GM13976 (cell line): ENCODE measurements around the gene ATP13A2.

ENCODE experiments used
- DNase-seq: peaks from one replicate; pipeline ENCODE4 v3.0.0; 2012; ENCODE audit warnings: low spot score
- in situ Hi-C: fragments of 300-500 bp; cut with MboI; formaldehyde crosslinking; loops from one replicate; pipeline ENCODE4 v1.12.0; 2022; ENCODE audit warnings: low sequenced_read_pairs, mixed read lengths, inconsistent platforms; ENCODE audit not compliant: unreplicated experiment
- TF ChIP-seq, protein P1 (sequence below): IDR thresholded peaks from 2 replicates; pipeline ENCODE4 v1.5.1; 2012; ENCODE audit warnings: borderline replicate concordance, mild to moderate bottlenecking; ENCODE audit not compliant: insufficient read depth; ENCODE audit errors: extremely low read depth, missing control alignments, control extremely low read depth

Gene ATP13A2

DNA sequence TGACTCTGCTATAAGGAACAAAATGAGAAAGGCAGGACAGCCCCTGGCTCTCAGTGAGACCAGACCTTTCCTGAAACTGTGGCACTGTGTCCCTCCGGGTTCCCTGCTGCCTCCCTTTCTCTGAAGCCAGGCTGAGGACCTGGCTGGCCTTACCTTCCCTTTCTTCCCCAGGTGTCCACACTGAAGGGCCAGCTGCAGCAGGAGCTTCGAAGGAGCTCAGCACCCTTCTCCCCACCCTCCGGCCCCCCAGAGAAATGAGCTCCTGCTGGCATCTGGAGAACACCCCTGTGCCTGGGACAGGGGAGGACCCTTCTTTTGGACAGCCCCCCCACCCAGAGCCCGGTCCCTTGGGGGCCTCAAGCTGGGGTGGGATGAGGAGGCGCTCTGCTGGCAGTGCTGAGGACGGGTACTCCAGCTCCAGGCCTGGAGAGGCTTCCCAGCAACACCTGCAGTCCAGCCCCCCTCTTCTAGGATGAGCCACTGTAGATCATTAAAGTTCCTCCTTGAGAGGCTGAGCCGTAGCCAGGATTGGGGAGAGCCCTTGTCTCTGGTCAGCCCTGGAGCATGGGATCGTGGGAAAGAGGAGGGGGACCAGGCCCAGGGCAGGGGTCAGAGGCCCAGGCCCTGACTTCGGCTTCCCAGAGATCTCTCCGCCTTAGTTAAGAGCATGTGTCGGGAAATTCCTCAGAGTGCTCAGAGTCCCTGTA is 39.4 kb downstream of the ATP13A2 start:
- DNase-seq: no peak
- in situ Hi-C loops: no loop called here
- TF ChIP-seq, protein P1, sequence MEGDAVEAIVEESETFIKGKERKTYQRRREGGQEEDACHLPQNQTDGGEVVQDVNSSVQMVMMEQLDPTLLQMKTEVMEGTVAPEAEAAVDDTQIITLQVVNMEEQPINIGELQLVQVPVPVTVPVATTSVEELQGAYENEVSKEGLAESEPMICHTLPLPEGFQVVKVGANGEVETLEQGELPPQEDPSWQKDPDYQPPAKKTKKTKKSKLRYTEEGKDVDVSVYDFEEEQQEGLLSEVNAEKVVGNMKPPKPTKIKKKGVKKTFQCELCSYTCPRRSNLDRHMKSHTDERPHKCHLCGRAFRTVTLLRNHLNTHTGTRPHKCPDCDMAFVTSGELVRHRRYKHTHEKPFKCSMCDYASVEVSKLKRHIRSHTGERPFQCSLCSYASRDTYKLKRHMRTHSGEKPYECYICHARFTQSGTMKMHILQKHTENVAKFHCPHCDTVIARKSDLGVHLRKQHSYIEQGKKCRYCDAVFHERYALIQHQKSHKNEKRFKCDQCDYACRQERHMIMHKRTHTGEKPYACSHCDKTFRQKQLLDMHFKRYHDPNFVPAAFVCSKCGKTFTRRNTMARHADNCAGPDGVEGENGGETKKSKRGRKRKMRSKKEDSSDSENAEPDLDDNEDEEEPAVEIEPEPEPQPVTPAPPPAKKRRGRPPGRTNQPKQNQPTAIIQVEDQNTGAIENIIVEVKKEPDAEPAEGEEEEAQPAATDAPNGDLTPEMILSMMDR: no peak

DNA sequence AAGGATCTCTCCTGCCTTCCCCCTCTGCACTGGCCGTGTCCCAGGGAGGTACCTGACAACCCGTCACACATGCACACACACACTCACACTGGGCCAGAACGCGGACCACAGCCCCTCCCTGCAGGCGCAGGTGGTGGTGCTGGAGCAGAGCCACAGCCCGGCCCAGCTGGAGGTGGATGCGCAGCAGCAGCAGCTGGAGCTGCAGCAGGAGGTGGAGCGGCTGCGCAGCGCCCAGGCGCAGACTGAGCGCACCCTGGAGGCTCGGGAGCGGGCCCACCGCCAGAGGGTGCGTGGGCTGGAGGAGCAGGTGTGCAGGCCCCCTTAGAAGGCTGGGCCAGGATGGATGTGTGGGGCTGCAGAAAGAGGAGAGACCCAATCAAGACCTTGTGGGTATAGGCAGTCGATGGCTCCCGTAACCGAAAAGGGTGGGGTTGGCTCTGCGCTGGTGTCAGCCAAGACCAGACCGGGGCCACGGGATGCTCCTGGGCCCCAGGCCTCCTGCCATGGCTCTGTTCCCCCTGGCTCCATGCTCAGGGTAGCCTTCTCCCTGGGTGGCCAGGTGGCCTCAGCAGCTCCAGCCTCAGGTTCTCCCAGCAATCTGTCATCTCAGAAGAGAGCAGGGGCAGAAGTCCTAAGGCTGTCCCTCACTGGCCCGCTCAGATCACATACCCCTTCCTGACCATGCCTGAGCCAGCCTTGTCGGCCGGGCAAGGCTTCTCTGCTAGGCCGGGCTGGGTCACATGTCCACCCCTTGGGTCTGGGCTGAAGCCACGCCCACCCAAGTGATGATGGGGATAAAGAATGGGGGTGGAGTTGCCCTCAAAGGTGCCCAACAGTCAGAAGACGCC is 40.2 kb downstream of the ATP13A2 start:
- DNase-seq: no peak
- in situ Hi-C loops: no loop called here
- TF ChIP-seq, protein P1: no peak

- no peak for DNase-seq
- TF ChIP-seq, protein P1: no peak
- in situ Hi-C loops: no loop called here
These were observed 41.4 kb downstream of the ATP13A2 start for GRCh38 chr1:16970132-16970910.

DNA sequence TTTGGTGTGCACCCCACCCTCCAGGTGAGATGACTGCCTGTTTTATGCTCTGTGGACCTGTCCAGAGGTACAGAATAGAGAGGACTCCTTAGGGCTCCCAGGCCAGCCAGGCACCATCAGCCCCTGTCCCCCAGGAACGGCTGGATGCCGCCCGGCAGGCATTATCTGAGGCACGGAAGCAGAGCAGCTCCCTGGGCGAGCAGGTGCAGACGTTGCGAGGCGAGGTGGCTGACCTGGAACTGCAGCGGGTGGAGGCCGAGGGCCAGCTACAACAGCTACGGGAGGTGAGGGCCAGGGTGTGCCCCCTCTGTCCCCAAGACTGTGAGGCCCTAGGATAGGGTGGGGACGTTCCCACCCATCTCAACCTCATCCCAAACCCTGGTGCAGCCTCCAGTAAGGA is 42.1 kb downstream of the ATP13A2 start:
- TF ChIP-seq, protein P1: no peak
- in situ Hi-C loops: loop anchor here (10.0 kb wide), 1 partner anchor 75 kb away; no protein-coding TSS in a partner anchor
- no peak for DNase-seq

GRCh38 chr1:16969057-16969611 is 42.6 kb downstream of the ATP13A2 start:
- in situ Hi-C loops: loop anchor here (10.0 kb wide), 1 partner anchor 76 kb away; no protein-coding TSS in a partner anchor
- TF ChIP-seq, protein P1: no peak
- no peak for DNase-seq

- TF ChIP-seq, protein P1: no peak
- in situ Hi-C loops: loop anchor here (10.0 kb wide), 1 partner anchor 76 kb away; no protein-coding TSS in a partner anchor
- no peak for DNase-seq
These were observed 43.4 kb downstream of the ATP13A2 start for GRCh38 chr1:16968372-16968771.
